Nucleus accumbens (tissue), 56 donors: ENCODE measurements around the gene TEAD3.
A peak's percentile ranks its signal among the peaks of the same experiment; 100 is the strongest.
"Not testable (repeated sequence)": the region's sequence is repeated elsewhere in the genome, so short reads cannot be mapped to it uniquely, and the experiment has no call there.

Experiments used
- DNase-seq, 56 donors: peaks; one replicate each; lab custom pipeline; 2025; lab: John Stamatoyannopoulos, UW

TEAD3 gene

DNA sequence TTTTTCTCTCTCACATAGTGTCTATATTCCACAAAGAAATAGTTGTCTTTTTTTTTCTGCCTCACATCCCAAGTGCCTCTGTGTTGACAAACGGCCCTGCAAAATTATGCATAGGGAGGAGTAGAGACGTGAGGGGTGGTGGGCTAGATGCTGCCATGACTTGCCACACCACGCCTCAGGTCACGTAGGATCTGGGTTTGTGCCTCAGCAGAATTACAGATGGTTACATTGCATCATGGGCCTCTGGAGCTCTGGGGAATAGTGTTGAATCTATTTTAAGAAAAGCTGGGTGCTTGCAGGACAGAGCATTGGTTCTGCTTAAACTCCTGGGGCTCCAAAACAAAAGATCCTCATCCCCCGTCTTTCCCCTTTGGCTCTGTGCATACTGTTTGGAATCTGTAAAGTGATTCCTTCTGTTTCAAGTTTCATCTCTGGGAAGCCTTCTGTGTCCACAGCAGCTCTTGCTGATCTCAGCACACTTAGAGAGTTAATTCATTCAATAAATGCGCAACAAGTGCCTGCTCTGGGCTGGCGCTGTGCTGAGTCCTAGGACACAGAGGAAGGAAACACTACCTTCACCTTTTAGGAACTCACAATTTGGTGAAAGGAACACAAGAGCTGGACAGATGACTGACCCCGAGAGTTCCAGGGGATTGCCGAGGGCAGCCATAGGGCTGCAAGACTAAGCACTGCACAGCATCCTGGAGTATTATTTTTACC is 42.3 kb downstream of the TEAD3 start:
- no peak for DNase-seq

DNA sequence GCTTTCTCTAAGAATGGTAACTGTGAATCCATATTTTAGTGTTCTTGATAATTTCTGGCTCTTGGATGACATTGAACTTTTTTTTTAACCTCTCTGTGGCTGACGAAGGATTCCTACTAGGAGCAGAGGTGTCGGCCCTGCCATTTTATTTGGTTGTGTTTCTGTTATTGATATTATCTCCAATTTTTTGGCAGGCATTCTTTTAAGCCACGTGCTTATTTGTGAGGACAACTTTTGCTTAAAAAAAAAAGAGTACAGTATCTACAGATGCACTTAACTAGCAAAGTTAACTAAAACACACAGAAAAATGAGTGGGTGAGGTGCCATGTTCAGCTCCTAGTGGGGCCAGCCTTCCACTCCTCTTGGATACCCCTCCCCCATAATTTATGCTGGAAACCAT is 43.6 kb downstream of the TEAD3 start:
- DNase-seq = no peak

DNA sequence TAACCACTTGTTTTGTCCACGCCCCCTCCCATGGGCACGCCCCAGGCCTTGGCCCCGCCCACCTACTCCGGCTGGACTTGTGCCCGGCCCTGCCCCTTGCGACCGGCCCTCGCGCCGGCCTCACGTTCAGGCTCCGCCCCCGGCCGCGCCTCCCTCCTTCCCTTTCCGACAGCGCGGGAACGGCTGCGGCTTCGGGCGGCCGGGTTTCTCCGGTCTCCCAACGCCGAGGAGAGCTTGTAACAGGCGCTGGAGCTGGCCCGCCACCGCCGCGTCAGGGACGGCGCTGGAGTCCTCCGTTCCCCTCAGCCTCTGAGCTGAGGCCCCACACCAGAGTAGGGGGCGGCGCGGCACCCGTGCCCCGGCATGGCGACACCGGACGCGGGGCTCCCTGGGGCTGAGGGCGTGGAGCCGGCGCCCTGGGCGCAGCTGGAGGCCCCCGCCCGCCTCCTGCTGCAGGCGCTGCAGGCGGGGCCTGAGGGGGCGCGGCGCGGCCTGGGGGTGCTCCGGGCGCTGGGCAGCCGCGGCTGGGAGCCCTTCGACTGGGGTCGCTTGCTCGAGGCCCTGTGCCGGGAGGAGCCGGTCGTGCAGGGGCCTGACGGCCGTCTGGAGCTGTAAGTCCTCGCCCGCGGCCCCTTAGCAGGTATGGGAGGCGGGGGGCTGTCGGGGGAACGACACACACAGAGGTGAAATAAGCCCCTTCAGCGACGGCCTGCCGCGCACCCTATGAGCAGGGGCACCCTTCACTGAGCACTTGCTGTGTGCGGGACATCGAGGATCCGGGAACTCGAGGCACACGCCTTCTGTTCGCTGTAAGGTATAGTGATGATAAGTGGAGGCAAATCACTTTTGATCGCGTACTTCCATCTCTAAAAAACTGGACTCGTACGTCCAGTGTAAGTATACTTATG is 44.4 kb downstream of the TEAD3 start, which contains the start of gene FANCE:
Gene FANCE, plus strand, starts transcription at position 156 of the 908 bp plus-strand sequence. Its CDS starts 208 bp downstream, at position 364.
- peak; percentile 31 to 96 (median 81) for DNase-seq

DNA sequence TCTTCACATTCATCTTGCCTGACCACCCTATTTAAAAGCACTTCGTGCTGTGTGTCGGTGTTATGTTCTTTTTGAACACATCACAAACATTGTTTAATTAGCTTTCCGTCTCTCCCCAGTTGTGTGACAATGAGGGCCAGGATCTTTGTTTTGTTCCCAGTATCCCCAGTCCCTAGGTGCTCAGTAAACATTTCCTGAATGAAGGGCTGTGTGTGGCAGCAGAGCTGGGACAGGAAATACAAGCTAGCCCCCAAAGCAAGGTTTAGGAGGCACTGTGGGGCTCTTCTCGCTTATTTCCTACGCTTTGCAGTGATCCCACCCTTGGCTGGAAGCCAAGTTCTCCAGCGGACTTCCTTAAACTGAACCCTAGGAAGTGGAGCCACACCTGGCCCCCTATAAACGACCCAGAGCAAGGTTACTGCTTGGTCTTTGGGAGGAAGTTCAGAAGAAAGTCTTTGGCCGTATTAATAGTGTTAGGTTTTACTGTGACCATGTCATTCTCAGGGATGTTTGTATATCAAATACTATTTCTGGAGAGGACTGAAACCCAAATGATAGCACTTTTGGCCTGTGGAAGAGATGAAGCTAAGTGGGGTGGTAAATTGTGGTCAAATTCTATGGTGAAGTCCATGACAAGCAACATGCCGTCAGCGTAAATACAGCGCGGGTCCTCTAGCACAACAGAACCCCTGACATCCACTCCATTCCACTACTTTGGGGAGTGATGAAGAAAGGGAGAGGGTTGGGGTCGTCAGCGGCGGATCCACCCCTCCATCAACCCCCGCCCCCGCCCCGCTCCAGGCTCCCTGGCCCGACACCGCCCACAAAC is 45.3 kb downstream of the TEAD3 start:
- DNase-seq = no peak

DNA sequence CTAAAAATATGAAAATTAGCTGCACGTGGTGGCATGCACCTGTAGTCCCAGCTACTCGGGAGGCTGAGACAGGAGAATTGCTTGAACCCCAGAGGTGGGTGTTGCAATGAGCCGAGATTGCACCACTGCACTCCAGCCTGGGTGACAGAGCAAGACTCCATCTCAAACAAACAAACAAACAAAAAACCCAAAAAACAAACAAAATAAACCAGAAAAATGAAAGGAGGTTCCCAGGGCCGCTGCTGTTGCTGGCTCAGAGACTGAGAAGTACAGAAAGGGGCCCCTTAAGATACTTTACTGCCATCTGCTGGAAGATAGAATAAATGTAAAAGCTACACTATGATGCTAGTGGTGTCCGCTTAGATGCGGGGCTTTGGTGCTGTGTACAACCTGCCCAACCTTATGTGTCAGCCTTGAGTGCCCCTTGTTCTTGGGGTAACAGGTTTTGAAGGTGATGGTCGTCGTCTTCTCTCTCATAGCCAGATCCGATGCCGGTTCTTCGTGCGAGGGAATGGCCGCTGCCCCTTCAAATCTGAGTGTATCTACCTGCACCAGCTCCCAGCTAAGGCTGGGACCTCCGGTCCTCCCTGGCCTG is 47.5 kb downstream of the TEAD3 start:
- DNase-seq = peak in 20 of 56 donors; percentile 6 to 48 (median 12)

DNA sequence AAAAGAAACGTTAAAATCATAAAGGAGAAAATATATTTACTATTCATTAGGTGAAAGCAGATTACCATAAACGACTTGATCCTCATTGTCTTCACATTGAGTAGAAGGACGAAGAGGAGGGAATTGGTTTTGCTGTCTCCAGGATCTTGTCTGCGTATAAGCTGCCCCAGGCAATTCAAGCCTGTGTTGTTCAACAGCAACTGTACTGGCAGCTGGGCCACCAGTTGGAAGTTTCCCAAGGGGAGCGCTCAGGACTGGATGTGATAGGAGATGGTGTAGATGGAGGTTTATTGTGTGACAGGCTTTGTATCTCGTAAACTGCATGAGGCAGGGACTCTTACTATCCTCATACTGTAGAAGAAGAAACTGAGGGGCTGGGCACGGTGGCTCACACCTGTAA is 48.7 kb downstream of the TEAD3 start:
- no peak for DNase-seq

DNA sequence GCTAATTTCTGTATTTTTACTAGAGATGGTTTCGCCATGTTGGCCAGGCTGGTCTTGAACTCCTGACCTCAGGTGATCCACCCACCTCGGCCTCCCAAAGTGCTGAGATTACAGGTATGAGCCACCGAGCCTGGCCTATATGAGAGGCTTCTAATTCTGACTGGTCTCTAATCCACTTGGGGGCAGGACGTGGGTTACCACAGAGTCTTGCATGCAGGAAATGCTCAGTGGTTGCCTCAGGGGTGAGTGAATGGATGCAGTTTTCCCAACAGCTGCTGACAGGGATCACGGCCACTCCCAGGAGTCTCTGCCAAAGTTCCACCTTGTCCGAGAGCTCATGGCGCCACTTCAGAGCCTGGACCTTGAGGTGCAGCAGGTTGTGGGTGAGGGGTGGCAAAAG is 51.2 kb downstream of the TEAD3 start:
- no peak for DNase-seq

DNA sequence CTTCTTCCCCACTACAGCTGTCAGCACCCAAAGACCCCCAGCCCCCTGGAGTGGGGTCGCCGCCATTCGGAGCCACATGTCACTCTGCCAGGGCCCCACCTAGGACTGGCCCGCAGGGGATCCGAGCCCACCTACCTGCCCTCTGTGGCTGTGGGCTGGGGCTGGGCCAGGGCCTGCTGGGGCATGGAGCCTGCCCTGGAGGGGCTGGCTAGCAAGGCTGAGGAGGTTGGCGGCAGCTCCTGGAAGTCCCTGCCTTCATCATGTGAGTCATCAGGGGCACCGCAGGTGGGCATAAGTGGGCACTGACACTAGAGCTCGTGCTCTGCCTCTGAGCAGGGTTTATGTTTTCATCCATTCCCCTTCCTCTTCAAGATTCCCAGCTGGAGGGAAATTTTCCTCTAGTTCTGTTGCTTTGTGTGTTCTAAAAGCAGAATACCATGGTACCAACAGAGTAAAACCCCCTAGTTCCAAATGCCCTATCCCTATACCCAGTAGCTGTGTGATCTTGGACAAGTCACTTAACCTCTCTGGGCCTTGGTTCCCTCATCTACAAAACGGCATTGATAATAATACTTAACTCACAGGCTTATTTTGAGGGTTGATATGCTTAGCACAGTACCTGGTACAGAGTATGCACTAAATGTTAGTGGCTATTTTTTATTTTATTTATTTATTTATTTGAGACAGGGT is 53.4 kb downstream of the TEAD3 start:
- DNase-seq = no peak

DNA sequence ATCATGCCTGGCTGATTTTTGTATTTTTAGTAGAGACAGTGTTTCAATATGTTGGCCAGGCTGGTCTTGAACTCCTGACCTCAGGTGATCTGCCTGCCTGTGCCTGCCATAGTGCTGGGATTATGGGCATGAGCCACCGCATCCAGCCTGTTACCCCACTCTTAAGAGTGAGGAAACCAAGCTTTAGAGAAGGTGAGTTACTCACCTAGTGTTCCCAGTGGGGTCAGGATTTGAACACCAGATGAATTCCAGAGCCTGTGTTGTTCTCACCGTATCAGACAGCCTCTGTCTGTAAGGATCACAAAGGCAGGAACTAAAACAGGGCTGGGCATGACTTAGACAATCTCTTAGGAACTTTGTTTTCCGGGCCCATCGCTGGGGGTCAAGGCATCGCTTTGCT is 54.2 kb downstream of the TEAD3 start:
- DNase-seq = no peak

DNA sequence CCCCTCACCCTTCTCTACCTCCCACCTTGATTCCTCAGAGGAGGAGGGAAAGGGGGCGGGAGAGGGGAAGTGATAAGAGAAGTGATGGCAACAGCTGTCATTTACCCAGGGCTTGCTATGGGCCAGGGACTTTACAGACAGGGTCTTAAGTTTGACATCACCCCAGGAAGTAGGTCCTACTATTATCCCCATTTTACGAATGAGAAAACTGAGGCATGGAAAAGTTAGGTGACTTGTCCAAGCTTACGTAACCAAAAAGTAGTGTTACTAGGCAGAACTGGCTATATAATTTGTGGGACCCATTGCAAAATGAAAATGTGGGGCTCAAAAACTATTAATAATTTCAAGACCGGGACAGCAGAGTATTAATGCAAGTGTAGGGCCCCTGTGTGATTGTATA is 55.2 kb downstream of the TEAD3 start:
- DNase-seq = no peak

DNA sequence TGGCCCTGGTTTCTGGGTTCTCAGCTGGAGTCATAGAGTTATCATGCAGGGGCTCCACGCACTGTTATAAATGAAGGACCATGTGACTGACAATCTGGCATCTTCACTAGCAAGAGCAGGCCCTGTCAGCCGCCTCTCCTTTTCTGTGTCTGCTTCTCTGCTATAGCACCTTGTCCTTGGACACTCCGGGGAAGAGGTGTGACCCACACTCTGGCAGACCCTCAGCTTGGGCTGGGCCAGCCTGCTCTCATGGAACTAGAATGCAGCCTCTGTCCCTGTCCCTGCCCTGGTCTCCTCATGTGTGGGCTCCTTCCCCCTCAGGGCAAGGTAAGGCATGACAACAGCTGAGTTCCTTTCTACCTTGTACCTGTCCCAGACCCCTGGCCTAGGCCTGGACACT is 55.7 kb downstream of the TEAD3 start:
- DNase-seq = no peak

DNA sequence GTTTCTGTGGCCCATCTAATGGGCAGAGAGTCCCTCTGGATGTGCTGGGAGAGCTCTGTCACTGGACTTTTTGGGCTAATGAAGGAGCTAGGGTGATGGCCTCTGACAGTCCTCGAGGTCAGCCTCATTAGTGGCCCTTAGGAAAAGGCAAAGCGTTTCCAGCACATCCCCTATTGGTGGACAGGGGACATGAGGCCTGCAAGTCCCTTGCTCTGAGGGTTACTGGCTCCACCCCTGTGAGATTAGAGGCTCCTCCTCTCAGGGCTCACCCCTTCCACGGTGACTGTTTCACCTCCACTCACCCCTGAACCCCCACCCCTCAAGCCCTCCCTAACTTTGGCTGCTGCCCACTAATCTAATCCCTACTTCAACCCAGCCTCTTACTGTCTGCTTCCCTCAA is 57.6 kb downstream of the TEAD3 start:
- no peak for DNase-seq

DNA sequence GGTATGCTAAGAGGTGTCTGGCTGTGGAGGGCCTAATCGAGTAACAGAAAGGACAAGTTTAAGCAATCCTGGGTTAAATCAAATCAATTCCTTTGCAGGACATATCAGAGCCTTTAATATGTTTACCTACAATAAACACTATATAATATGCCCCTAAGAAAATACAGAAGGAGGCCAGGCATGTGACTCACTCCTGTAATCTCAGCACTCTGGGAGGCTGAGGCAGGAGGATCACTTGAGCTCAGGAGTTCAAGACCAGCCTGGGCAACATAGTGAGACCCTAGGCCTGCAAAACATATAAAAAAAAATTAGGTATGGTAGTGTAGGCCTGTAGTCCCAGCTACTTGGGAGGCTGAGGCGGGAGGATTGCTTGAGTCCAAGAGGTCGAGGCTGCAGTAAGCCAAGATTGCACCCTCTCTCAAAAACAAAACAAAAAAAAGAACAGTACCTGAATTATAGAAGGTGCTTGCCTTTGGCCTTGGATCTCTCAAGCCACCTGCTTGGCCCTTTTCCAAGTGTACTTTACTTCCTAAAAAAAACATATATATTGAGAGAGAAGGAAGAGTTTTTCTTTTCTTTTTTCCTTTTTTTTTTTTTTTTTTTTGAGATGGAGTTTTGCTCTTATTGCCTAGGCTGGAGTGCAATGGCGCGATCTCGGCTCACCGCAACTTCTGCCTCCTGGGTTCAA is 58.4 kb downstream of the TEAD3 start:
- DNase-seq = not testable (repeated sequence)

DNA sequence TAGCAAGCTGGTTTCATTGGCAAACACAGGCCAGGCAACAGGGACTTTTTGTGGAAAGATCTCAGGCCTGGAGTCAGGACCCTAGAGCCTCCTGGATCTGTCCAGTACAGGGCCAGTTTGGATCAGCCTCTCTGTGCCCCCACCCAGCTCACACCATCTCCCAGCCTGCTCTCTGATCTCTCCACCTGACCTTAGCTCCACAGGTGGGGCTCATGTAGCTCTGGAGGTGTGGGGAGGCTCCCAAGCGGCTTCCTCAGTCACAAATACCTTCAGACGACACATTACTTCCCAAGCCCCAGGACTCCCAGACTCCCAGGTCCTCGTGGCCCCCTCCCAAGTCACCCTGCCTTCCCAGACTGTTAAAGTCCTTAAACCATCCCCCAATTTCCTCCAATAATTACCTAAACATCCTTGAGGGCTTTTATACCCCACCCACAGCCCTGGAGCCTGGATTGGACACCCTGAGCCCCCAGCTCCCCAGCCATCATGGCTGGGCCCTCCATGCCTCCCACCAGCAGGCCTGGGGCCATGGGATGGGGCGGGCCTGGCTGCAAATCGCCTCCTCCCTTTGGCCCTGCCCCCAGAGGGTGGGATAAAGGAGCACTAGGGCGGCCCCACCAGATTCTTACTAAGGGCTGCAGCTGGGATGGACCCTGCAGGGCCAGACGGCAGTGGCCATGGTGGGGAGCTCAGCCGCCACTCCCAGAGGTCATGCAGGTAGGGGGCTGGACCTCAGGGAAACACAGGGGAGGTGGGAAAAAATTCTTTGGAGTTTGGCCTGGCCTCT is 60.6 kb downstream of the TEAD3 start:
- DNase-seq = no peak

DNA sequence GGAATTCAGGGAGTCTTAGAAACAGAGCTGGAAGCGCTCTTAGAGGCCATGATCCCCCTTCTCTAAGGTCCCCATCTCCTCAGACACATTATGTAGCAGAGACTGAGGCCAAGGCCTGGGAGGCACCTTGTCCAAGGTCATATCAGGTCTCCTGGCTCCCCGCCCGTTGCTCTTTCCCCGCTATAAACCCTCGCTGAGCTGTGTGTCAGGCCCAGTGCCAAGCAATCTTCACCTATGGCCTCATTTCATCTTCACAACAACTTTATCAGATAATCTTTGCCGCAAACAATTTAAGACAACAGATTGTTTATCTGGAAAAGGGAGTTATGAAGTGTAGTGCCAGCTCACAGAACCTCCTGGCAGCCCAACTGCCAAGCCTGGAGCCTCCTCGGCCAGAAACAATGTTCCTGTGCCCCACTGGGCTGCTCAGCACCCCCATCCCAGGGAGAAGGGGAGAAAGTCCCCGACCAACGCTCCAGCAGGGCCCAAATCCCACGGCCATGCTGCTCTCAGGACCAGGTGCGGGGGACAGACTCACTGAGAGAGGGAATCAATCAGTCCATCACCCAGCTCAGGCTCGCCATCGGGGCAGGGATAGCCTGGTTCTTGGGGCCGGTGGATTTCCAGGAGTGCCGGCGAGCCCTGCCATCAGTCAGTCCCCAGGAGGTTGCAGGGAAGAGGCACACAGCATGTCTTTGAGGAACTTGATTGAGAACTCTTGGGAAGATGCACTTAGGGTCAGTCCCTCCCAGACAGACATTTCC is 61.6 kb downstream of the TEAD3 start:
- no peak for DNase-seq

DNA sequence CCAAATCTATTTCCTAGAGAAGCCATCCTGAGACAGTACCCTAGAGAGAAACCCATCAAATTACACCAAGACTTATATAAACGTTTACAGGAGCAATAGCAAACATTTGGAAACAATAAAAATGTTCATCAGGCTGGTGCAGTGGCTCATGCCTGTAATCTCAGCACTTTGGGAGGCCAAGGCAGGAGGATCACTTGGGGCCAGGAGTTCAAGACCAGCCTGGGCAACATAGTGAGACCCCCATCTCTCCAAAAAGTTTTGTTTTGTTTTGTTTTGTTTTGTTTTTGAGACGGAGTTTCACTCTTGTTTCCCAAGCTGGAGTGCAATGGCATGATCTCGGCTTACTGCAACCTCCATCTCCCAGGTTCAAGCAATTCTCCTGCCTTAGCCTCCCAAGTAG is 64.2 kb downstream of the TEAD3 start:
- not testable (repeated sequence) for DNase-seq

DNA sequence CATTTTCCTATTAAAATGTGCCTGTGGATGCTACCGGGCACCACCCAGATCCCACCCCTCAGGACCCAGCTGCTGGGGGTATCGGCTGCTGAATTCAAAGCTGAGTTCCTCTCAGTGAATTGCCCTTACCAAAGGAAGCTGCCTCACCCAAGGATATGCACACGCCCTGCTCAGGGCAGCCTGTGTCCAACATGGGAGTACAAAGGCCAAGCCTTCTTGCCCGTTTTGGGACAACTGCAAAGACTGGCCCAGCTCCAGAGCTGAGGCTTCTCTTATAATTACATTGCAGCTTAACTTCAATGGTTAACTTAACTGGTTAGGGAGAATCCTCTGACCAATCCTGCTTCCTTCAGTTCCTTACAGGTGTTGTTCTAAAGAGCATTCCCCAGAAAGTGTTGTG is 64.6 kb downstream of the TEAD3 start:
- DNase-seq = no peak

DNA sequence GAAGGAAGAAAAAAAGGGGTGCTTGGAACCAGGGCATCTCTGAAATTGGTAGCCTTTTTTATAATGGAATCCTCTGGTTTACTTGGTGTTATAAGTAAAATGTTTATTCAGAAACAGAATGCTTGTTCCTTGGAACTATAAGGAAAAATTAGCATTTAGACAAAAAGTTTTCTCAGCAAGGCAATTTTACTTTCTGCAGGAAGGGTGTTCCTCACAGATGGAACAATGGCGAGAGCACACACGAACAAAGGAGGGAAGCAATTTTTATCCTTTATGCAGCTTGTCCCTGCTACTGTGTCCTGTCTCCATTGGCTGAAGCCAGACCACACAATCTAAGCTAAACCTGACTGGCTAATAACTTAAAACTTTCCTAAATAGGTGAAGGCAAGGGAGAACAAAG is 67.4 kb downstream of the TEAD3 start:
- DNase-seq = no peak
